Epithelial cell of proximal tubule (primary cell): ENCODE data around the gene HIVEP1. TPM values are rescaled to one million over a fixed set of nuclear protein-coding genes. Genes with fewer than 3 reads are reported as not detected.

Experiments used
- DNase-seq: peaks from one replicate; pipeline ENCODE4 v3.0.0-alpha.2; 2011; ENCODE audit warnings: low read depth
- H3K4me3 ChIP-seq: 2 replicates; pipeline ENCODE4 v1.5.1; 2011; ENCODE audit warnings: low read depth, mild to moderate bottlenecking, low read length
- total RNA-seq: library from RNA; depleted of rRNA; stranded (reverse); fragments of >200 nt; gene quantifications from 2 replicates; pipeline ENCODE4 v1.2.3, GENCODE V29; 2015
- TF ChIP-seq, protein P1 (sequence below): conservative IDR thresholded peaks from 2 replicates; pipeline ENCODE4 v1.5.1; 2012; ENCODE audit warnings: low read depth, mild to moderate bottlenecking, low read length

Gene HIVEP1
- total RNA-seq, 1 donor from 2014 or later = 14.2 TPM

DNA sequence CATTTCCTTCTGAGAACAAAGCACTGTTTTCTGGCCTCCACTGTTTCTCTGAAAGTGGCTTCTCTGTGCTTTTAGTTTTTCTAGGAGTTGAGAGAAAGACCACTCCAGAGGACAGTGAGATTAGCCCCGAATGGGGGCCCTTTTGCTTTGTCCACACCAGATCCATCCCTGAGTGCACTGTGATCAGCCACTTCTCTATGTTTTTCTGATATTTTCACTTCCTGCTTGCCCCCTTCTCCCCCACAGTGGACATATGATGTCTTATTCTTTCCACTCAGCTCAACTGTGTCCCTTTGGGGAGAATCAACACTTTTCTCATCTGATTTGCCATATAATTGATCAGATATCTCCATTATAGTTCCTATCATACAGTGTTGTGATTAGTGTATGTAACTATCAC, 35.6 kb upstream of the HIVEP1 start:
- no peak overlapping the region for H3K4me3 ChIP-seq
- TF ChIP-seq, protein P1, sequence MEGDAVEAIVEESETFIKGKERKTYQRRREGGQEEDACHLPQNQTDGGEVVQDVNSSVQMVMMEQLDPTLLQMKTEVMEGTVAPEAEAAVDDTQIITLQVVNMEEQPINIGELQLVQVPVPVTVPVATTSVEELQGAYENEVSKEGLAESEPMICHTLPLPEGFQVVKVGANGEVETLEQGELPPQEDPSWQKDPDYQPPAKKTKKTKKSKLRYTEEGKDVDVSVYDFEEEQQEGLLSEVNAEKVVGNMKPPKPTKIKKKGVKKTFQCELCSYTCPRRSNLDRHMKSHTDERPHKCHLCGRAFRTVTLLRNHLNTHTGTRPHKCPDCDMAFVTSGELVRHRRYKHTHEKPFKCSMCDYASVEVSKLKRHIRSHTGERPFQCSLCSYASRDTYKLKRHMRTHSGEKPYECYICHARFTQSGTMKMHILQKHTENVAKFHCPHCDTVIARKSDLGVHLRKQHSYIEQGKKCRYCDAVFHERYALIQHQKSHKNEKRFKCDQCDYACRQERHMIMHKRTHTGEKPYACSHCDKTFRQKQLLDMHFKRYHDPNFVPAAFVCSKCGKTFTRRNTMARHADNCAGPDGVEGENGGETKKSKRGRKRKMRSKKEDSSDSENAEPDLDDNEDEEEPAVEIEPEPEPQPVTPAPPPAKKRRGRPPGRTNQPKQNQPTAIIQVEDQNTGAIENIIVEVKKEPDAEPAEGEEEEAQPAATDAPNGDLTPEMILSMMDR = no peak
- DNase-seq = no peak

DNA sequence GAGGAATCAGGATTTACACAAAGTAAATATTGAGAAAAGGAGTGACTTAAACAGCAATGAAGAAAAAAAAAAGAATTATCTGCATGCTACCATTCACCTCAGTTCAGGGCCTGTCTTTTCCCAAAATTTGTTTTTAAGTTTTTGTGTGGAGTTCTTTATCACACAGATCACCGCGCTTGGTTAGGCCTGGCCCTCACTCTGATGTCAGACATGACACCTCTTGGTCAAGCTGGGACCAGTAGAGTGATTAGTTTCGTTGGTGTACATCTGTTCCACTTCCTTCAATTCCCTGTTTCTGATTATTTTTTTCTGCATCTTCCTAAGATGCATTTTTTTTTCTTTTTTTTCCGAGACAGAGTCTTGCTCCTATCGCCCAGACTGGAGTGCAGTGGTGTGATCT, 34.9 kb upstream of the HIVEP1 start:
- TF ChIP-seq, protein P1 = no peak
- no peak overlapping the region for H3K4me3 ChIP-seq
- DNase-seq = no peak

DNA sequence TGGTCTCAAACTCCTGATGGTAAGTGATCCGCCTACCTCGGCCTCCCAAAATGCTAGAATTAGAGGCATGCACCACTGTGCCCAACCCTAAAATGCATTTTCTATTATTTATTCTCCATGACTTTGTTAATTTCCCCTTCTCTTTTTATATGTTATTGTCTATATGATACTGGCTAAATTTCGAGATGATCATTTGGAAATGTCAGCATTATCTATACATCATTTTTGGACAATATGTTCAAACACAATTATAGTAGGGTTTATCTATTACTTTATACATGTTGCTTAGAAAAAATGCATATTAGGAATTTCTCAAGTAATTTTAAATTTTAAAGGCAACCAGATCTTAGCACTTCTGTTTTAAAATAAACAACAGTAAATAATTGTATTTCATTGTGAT, 34.4 kb upstream of the HIVEP1 start:
- H3K4me3 ChIP-seq = no peak overlapping the region
- TF ChIP-seq, protein P1 = no peak
- DNase-seq = no peak

DNA sequence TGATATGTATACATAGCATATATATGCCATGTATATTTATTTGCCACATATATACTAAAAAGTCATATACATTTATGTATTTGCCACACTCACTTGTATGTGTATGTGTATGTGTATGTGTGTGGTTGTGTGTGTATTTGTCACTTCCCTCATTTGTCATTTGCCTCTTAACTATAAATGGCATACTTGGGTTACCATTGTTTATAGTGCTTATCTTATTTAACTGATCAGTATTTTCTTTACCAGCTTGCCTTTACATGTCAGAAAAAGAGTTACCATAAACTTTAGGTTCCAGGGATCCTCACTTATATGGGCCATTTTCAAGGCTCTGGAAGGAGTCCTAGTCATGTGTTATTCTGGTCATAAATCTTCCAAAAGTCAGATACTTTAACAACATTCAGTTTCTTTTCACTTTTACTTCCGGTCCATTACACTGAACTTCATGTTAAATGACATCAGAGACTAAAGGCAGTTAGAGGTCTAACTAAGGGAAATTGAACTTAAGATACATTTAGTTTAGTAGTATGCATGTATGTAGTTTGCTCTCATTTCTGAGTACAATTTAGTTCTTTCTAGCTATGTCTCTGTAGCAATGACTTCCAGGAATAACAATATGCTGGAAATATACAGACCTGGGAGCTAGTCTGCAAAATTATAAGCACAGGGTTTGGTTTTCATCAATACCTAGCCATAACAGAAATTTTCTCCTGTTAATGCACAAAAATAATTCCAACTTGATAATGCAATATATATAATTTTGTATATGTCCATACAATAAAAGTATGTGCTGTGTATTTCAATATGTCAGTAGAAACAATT, 33.7 kb upstream of the HIVEP1 start:
- TF ChIP-seq, protein P1 = no peak
- no peak overlapping the region for H3K4me3 ChIP-seq
- no peak for DNase-seq

DNA sequence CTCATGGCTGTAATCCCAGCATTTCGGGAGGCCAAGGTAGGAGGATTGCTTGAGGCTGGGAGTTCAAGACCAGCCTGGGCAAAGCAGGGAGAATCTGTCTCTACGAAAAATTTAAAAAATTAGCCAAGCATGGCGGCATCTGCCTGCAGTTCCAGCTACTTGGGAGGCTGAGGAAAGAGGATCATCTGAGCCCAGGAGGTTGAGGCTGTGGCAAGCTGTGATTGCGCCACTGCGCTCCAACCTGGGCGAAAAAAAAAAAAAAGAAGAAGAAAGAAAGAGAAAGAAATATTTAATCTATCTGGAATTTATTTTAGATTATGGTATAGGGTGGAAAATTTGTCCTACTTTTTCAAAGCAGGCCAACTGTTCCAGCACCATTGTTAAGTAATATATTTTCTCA, 32.2 kb upstream of the HIVEP1 start:
- DNase-seq = no peak
- TF ChIP-seq, protein P1 = no peak
- H3K4me3 ChIP-seq = no peak overlapping the region

DNA sequence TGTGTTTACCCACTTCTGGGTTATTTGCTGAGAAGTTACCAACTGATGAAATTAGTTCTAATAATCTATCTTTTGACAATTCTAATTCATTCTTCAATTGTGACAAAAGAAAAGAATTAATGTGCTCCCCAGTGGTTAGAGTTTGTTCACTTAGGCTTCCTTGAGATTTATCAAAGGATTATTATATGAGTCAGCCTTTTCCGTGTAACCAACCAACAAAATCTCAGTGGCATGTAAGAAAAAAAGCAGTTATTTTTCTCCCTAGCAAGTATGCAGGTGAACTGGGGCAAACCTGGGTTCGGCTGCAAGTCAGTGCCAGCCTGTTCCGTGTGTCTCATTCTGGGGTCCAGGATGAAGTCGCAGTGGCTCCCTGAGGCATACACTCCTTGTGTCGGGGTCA, 28.8 kb upstream of the HIVEP1 start:
- TF ChIP-seq, protein P1 = no peak
- no peak for DNase-seq
- no peak overlapping the region for H3K4me3 ChIP-seq

DNA sequence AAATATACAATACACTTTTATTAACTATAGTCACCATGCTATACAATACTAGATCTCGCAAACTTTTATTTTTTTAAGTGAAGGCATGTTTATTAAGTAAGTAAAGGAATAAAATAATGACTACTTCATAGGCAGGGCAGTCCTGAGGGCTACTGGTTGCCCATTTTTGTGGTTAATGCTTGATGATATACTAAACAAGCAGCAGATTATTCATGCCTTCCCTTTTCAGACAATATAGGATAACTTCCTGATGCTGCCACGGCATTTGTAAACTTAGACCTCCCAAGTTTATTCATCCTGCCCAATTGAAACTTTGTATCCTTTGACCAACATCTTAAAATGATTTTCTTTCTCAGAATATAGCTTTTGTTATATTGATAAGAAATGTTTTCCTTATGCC, 24.7 kb upstream of the HIVEP1 start:
- DNase-seq = no peak
- H3K4me3 ChIP-seq = no peak overlapping the region
- TF ChIP-seq, protein P1 = no peak
